GM12864 (cell line): ENCODE results near the gene ARHGAP12.
A peak's percentile ranks its signal among the peaks of the same experiment; 100 is the strongest.

Source experiments
- DNase-seq: peaks from one replicate; pipeline ENCODE4 v3.0.0-alpha.2; 2011; ENCODE audit warnings: low read depth
- H3K4me3 ChIP-seq: 2 replicates; pipeline ENCODE4 v1.5.1; 2011; ENCODE audit warnings: mild to moderate bottlenecking, low read depth, low read length, control low read depth
- CTCF ChIP-seq: IDR thresholded peaks from 2 replicates; pipeline ENCODE4 v1.5.1; 2011; ENCODE audit warnings: low read depth, mild to moderate bottlenecking, moderate library complexity, low read length, control low read depth, inconsistent platforms; ENCODE audit errors: missing control alignments

The ARHGAP12 gene

GRCh38 chr10:31871266-31872065 is 57.2 kb downstream of the ARHGAP12 start:
- no peak overlapping the region for H3K4me3 ChIP-seq
- DNase-seq = no peak
- no peak for TF ChIP-seq CTCF

DNA sequence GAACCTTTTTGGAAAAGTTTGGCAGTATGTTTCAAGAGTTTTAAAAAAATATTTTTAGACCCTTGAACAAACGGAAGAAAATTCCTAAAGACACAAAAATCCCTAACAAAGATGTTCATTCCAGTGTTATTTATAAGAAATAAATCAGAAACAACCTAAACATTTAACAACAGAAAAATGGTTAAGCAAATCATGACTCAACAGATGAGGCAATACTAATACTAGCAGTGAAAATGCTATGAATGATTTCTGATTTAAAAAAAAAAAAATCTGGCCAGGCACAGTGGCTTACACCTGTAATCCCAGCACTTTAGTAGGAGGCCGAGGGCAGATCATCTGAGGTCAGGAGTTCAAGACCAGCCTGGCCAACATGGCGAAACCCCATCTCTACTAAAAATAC is 61.0 kb downstream of the ARHGAP12 start:
- TF ChIP-seq CTCF = no peak
- no peak for DNase-seq
- H3K4me3 ChIP-seq = no peak overlapping the region

DNA sequence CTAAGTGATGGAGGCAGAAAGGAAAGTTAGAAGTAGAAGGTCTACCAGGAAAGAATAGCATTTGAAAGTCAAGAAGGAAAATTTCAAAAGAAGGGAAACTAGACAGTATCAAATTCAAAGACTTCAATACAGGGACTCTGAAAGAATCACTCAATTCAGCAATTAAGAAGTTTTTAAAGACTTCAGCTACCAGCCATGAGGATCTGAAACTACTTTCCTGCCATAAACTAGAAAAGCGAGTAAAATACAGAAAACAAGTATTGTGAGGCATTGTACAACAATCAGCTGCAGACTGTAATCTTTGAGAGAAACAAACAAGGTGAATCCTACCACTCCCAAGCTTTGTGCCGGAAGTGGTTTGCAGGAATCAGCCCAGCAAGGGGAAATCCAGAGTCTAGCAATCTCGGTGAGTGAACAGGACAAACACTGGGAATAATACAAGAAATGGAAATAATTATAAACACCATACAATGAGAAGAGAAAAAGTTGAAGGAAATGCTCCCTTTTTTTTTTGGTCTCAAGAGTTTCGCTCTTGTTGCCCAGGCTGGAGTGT is 62.4 kb downstream of the ARHGAP12 start:
- no peak overlapping the region for H3K4me3 ChIP-seq
- no peak for TF ChIP-seq CTCF
- peak; percentile 5 for DNase-seq

DNA sequence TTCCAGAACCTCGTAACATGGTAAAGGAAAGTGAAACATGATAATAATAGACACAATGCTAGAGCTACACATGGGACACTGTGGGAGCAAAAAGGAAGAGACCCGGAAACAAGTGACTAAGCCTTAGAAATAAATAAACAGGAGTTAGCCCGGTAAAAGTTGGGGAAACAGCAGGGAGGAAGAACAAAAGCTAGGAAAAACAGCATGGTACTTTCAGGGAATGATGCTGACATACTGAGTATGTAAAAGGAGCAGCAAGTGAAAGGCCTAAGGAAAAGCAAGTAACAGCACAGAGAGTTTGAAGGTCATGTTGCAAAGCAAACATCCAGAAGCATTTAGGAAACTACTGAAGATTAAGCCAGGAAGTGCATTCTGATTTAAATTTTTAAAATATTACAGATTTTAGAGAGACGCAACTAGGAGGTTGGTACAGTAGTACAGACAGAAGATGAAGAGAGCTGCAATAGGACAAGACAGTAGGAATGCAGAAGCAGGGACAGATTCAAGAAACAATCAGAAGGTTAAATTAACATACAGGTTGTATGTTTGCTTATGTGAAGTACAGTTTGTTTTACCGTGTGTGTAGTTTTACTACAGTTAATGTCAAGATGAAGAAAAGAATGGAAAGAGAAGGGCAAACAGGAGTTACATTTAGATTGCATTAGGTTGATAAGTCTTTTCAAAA is 63.7 kb downstream of the ARHGAP12 start:
- no peak for TF ChIP-seq CTCF
- DNase-seq = no peak
- H3K4me3 ChIP-seq = no peak overlapping the region

DNA sequence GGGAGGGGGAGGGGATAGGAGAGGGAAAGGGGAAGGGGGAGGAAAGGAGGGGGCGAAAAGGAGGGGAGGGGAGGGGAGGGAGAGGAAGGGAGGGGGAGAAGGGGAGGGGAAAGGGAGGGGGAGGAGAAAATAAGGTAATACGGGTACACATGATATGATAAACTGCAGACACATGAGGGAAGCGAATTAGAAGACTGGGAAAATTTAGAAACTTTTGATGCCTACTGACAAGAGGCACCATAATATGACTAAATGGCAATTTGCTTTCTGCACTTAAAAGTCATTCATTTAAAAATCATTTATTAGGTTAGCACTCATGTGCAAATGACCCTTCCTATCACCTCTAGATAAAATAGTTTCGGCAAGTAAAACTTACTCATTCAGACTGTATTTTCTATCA is 73.6 kb downstream of the ARHGAP12 start:
- H3K4me3 ChIP-seq = no peak overlapping the region
- no peak for TF ChIP-seq CTCF
- DNase-seq = no peak

DNA sequence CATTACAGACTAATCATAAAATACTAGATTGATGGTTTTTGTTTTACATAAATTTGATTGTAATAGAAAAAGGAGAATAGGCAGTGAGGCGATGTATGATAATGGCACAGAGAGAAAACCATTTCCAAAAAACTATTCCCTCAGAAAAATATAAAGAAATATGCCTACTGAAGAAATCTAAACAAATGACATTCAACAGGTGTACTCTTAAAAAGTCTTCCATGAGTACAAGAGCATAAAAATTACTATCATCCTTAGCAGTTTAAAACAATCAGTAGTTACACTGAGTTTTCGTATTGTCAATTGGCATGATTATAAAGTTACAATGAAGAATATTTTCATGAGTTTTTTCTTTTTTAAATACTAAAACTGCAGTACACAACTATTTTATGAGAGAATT is 75.0 kb downstream of the ARHGAP12 start:
- no peak for TF ChIP-seq CTCF
- no peak overlapping the region for H3K4me3 ChIP-seq
- no peak for DNase-seq
